Thyroid gland (tissue), 4 donors: ENCODE measurements around the gene MTNR1B.

ENCODE experiments used
- POLR2A ChIP-seq, 2 donors: fragments of 450-650 bp; IDR thresholded peaks; one replicate each; pipeline ENCODE4 v1.6.1; 2017; ENCODE audit warnings: antibody characterized with exemption in 2 of 2, mild to moderate bottlenecking in 2 of 2, moderate library complexity in 1 of 2
- TF ChIP-seq, protein P1 (sequence below), 6 experiments: fragments of 200-600 bp in 3 of 6; fragments of 450-650 bp in 3 of 6; sonication (generic) in 3 of 6; IDR thresholded peaks; one replicate each; pipeline ENCODE4 v1.5.1; 2016 to 2019; ENCODE audit warnings: antibody characterized with exemption in 6 of 6, mild to moderate bottlenecking in 2 of 6, inconsistent platforms in 1 of 6, moderate library complexity in 1 of 6

DNA sequence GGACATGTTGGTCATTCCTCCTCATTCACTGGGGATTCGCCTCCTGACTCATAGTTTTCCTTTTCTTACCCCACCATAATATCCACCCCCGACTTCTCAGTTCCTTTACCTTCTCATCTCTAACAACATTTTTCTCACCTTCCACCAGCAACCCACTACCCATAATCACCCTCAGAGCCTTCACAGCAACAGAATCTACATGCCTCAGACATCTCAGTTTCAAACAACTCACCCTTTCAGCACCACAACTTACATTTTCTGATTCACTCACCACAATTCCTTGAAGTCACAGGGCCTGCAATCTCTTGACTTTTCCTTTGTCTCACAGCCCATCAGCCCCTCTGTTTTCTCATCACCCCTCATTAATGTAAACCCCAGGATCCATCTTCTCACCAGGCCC is 2.3 kb upstream of the MTNR1B start:
- TF ChIP-seq, protein P1, sequence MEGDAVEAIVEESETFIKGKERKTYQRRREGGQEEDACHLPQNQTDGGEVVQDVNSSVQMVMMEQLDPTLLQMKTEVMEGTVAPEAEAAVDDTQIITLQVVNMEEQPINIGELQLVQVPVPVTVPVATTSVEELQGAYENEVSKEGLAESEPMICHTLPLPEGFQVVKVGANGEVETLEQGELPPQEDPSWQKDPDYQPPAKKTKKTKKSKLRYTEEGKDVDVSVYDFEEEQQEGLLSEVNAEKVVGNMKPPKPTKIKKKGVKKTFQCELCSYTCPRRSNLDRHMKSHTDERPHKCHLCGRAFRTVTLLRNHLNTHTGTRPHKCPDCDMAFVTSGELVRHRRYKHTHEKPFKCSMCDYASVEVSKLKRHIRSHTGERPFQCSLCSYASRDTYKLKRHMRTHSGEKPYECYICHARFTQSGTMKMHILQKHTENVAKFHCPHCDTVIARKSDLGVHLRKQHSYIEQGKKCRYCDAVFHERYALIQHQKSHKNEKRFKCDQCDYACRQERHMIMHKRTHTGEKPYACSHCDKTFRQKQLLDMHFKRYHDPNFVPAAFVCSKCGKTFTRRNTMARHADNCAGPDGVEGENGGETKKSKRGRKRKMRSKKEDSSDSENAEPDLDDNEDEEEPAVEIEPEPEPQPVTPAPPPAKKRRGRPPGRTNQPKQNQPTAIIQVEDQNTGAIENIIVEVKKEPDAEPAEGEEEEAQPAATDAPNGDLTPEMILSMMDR (IDR thresholded peaks at IDR 0.05) = no peak
- TF ChIP-seq POLR2A (IDR thresholded peaks at IDR 0.05) = no peak
